Liver (tissue), 3 donors: ENCODE results near the gene MAPRE3.

Experiments
- EGR1 ChIP-seq, 2 donors: IDR thresholded peaks; 2 replicates each; pipeline ENCODE4 v1.6.1; 2016 to 2018; ENCODE audit warnings: antibody characterized with exemption in 2 of 2, low read depth in 2 of 2
- FOXA1 ChIP-seq: IDR thresholded peaks from 2 replicates; pipeline ENCODE4 v1.6.1; 2016; ENCODE audit warnings: antibody characterized with exemption
- JUND ChIP-seq, 2 donors: IDR thresholded peaks; 2 replicates each; pipeline ENCODE4 v1.6.1; 2016; ENCODE audit warnings: antibody characterized with exemption in 2 of 2
- NR2F2 ChIP-seq: IDR thresholded peaks from 2 replicates; pipeline ENCODE4 v1.6.1; 2016; ENCODE audit warnings: antibody characterized with exemption
- SP1 ChIP-seq: IDR thresholded peaks from 2 replicates; pipeline ENCODE4 v1.6.1; 2018; ENCODE audit warnings: antibody characterized with exemption, mild to moderate bottlenecking
- TAF1 ChIP-seq: conservative IDR thresholded peaks from 2 replicates; pipeline ENCODE4 v1.6.1; 2016; ENCODE audit warnings: antibody characterized with exemption, mild to moderate bottlenecking
- YY1 ChIP-seq: IDR thresholded peaks from 2 replicates; pipeline ENCODE4 v1.6.1; 2016; ENCODE audit warnings: antibody characterized with exemption, mild to moderate bottlenecking
- TF ChIP-seq, protein P1 (sequence below): fragments of 150-350 bp; IDR thresholded peaks from 2 replicates; pipeline ENCODE4 v1.5.1; 2017; ENCODE audit warnings: improper control_type of control experiment, low read depth, low read length; ENCODE audit not compliant: missing input control
- TF ChIP-seq, protein P2 (sequence below): IDR thresholded peaks from 2 replicates; pipeline ENCODE4 v1.6.1; 2016; ENCODE audit warnings: antibody characterized with exemption, mild to moderate bottlenecking
- TF ChIP-seq, protein P3 (sequence below): IDR thresholded peaks from 2 replicates; pipeline ENCODE4 v1.6.1; 2016; ENCODE audit warnings: antibody characterized with exemption
- donor health status: healthy.
- donor health status: healthy.

DNA sequence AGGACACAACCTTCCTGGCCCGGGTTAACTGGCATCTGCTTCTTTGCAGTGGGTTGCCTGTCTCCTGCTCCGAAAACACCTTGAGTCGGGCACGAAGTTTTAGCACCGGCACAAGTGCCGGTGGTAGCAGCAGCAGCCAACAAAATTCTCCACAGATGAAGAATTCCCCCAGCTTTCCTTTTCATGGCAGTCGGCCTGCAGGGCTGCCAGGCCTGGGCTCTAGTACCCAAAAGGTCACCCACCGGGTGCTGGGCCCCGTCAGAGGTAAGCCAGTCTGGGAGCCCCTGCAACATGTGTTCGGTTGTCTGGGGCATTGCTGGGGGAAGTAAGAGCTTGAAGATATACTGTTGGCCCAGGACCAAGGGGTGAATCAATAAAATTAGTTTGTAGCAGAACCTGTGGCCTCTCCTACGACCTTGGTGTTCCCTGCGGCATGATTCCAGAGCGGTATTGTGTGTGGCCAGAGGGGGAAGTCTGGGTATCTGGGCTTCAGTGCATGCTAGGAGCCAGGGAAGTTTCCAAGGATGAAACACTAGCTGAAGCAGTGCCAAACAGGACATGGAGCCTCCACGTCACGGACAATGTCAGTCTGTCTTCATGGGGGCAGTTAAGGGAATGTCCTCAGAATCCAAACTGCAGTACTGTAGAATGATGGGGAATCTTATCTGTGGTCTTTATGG, 88.8 kb downstream of the MAPRE3 start:
- TF ChIP-seq, protein P1, sequence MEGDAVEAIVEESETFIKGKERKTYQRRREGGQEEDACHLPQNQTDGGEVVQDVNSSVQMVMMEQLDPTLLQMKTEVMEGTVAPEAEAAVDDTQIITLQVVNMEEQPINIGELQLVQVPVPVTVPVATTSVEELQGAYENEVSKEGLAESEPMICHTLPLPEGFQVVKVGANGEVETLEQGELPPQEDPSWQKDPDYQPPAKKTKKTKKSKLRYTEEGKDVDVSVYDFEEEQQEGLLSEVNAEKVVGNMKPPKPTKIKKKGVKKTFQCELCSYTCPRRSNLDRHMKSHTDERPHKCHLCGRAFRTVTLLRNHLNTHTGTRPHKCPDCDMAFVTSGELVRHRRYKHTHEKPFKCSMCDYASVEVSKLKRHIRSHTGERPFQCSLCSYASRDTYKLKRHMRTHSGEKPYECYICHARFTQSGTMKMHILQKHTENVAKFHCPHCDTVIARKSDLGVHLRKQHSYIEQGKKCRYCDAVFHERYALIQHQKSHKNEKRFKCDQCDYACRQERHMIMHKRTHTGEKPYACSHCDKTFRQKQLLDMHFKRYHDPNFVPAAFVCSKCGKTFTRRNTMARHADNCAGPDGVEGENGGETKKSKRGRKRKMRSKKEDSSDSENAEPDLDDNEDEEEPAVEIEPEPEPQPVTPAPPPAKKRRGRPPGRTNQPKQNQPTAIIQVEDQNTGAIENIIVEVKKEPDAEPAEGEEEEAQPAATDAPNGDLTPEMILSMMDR, result no peak
- TF ChIP-seq FOXA1, result no peak
- no peak for TF ChIP-seq EGR1 (IDR thresholded peaks at IDR 0.05; ENCODE audit: low read depth in 2 of 2)
- TF ChIP-seq TAF1, result no peak
- no peak for TF ChIP-seq SP1
- TF ChIP-seq JUND (IDR thresholded peaks at IDR 0.05), result no peak
- TF ChIP-seq, protein P2, sequence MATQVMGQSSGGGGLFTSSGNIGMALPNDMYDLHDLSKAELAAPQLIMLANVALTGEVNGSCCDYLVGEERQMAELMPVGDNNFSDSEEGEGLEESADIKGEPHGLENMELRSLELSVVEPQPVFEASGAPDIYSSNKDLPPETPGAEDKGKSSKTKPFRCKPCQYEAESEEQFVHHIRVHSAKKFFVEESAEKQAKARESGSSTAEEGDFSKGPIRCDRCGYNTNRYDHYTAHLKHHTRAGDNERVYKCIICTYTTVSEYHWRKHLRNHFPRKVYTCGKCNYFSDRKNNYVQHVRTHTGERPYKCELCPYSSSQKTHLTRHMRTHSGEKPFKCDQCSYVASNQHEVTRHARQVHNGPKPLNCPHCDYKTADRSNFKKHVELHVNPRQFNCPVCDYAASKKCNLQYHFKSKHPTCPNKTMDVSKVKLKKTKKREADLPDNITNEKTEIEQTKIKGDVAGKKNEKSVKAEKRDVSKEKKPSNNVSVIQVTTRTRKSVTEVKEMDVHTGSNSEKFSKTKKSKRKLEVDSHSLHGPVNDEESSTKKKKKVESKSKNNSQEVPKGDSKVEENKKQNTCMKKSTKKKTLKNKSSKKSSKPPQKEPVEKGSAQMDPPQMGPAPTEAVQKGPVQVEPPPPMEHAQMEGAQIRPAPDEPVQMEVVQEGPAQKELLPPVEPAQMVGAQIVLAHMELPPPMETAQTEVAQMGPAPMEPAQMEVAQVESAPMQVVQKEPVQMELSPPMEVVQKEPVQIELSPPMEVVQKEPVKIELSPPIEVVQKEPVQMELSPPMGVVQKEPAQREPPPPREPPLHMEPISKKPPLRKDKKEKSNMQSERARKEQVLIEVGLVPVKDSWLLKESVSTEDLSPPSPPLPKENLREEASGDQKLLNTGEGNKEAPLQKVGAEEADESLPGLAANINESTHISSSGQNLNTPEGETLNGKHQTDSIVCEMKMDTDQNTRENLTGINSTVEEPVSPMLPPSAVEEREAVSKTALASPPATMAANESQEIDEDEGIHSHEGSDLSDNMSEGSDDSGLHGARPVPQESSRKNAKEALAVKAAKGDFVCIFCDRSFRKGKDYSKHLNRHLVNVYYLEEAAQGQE, result no peak
- TF ChIP-seq, protein P3, sequence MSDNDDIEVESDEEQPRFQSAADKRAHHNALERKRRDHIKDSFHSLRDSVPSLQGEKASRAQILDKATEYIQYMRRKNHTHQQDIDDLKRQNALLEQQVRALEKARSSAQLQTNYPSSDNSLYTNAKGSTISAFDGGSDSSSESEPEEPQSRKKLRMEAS, result no peak
- TF ChIP-seq NR2F2, result peak; percentile 49
- no peak for TF ChIP-seq YY1
